ENCODE data around the gene NAT10. TPM values are rescaled to one million over a fixed set of nuclear protein-coding genes. Genes with fewer than 3 reads are reported as not detected.

NAT10 gene
- total RNA-seq, 1 donor from 2014 or later = 64.5 TPM

- Mint-ChIP-seq H3K27ac (peak overlapping the region; percentile 34), H3K4me3 (ENCODE audit: low read depth) (no peak overlapping the region), H3K36me3 (ENCODE audit: insufficient read depth) (peaks cover 22% of the 10 kb centered on the region), H3K9me3 (ENCODE audit: low read depth) (no peaks in the 10 kb centered on the region), H3K27me3 (no peaks in the 10 kb centered on the region), H3K4me1 (ENCODE audit: low read depth) (no peaks in the 10 kb centered on the region)
- DNase-seq (ENCODE audit: low spot score, unreplicated experiment) = no peak
- TF ChIP-seq, protein P1, sequence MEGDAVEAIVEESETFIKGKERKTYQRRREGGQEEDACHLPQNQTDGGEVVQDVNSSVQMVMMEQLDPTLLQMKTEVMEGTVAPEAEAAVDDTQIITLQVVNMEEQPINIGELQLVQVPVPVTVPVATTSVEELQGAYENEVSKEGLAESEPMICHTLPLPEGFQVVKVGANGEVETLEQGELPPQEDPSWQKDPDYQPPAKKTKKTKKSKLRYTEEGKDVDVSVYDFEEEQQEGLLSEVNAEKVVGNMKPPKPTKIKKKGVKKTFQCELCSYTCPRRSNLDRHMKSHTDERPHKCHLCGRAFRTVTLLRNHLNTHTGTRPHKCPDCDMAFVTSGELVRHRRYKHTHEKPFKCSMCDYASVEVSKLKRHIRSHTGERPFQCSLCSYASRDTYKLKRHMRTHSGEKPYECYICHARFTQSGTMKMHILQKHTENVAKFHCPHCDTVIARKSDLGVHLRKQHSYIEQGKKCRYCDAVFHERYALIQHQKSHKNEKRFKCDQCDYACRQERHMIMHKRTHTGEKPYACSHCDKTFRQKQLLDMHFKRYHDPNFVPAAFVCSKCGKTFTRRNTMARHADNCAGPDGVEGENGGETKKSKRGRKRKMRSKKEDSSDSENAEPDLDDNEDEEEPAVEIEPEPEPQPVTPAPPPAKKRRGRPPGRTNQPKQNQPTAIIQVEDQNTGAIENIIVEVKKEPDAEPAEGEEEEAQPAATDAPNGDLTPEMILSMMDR (IDR thresholded peaks at IDR 0.05; ENCODE audit: unreplicated experiment) = no peak
Observed at GRCh38 chr11:34098813-34099212, 6.6 kb upstream of the NAT10 start.

GRCh38 chr11:34104680-34105078, 750 bp upstream of the NAT10 start:
- TF ChIP-seq, protein P1 (IDR thresholded peaks at IDR 0.05; ENCODE audit: unreplicated experiment) = no peak
- Mint-ChIP-seq H3K36me3 (ENCODE audit: insufficient read depth) (peaks cover 12% of the 10 kb centered on the region), H3K4me1 (ENCODE audit: low read depth) (peaks cover 16% of the 10 kb centered on the region), H3K27me3 (no peaks in the 10 kb centered on the region), H3K9me3 (ENCODE audit: low read depth) (no peaks in the 10 kb centered on the region), H3K27ac (peak overlapping the region; percentile 97), H3K4me3 (ENCODE audit: low read depth) (peak overlapping the region; percentile 95)
- DNase-seq (ENCODE audit: low spot score, unreplicated experiment) = no peak

DNA sequence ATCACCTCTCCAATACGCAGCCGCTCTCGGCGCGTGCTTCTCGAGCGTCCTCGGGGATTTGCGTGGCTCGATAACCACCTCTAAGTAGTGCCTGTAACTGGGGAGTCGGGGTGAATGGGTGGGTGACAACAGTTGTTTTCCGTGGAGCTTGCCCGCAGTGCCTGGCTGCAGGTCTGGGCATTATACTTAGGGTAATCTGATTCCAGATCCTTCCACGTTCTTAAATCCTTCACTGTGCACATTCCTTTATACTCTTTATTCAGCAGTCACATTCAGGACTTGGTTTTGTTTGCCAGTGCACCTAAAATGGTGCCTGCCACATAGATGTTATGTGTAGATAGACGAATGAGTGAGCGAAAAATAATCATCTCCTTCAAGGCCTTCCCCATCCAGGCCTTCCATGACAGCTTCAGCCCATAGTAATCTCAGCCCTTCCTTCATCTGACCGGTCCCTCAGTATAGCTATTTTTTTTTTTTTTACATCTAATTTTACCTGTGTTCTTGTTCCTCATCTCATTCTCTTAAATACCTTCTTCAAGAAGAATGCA, 602 bp downstream of the NAT10 start:
- Mint-ChIP-seq H3K27ac (peak overlapping the region; percentile 97), H3K36me3 (ENCODE audit: insufficient read depth) (peaks cover 10% of the 10 kb centered on the region), H3K4me1 (ENCODE audit: low read depth) (peaks cover 16% of the 10 kb centered on the region), H3K27me3 (no peaks in the 10 kb centered on the region), H3K9me3 (ENCODE audit: low read depth) (no peaks in the 10 kb centered on the region), H3K4me3 (ENCODE audit: low read depth) (peak overlapping the region; percentile 95)
- TF ChIP-seq, protein P1 (IDR thresholded peaks at IDR 0.05; ENCODE audit: unreplicated experiment) = no peak
- DNase-seq (ENCODE audit: low spot score, unreplicated experiment) = no peak

DNA sequence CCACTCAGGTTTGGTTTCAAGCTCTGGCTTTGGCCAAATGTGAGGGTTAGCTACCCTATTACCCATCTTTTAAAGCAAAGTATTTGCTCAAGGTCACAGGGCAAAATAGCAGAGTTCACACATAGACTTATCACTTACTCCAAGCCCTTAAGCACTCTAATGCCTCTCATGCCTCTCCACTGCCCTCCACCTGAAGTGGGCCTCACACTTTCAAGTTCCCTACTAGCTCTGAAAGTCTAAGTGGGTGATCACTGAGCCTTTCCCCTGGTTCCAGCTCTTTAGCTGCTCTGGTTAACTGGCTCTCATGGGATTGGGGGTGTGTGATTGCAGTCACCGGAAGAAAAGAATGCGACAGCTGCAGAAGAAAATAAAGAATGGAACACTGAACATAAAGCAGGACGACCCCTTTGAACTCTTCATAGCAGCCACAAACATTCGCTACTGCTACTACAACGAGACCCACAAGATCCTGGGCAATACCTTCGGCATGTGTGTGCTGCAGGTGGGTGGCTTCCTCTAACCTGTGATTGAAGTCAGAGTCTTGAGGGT, 6.4 kb downstream of the NAT10 start:
- Mint-ChIP-seq H3K36me3 (ENCODE audit: insufficient read depth) (peaks cover 26% of the 10 kb centered on the region), H3K9me3 (ENCODE audit: low read depth) (no peaks in the 10 kb centered on the region), H3K27ac (no peak overlapping the region), H3K4me1 (ENCODE audit: low read depth) (peaks cover 3% of the 10 kb centered on the region), H3K4me3 (ENCODE audit: low read depth) (no peak overlapping the region), H3K27me3 (no peaks in the 10 kb centered on the region)
- TF ChIP-seq, protein P1 (IDR thresholded peaks at IDR 0.05; ENCODE audit: unreplicated experiment) = no peak
- no peak for DNase-seq (ENCODE audit: low spot score, unreplicated experiment)

- peaks cover 32% of the 10 kb centered on the region for H3K36me3 Mint-ChIP-seq (ENCODE audit: insufficient read depth)
- TF ChIP-seq, protein P1 (IDR thresholded peaks at IDR 0.05; ENCODE audit: unreplicated experiment) = no peak
- no peak for DNase-seq (ENCODE audit: low spot score, unreplicated experiment)
- H3K4me1 Mint-ChIP-seq (ENCODE audit: low read depth) = no peaks in the 10 kb centered on the region
- no peaks in the 10 kb centered on the region for H3K9me3 Mint-ChIP-seq (ENCODE audit: low read depth)
- H3K27me3 Mint-ChIP-seq = no peaks in the 10 kb centered on the region
- no peak overlapping the region for H3K4me3 Mint-ChIP-seq (ENCODE audit: low read depth)
- H3K27ac Mint-ChIP-seq = no peak overlapping the region
Observed at GRCh38 chr11:34114014-34114413, 8.6 kb downstream of the NAT10 start.

All from progenitor cell of endocrine pancreas (in vitro differentiated cells).